Smooth muscle cell (in vitro differentiated cells): ENCODE data around the gene DIP2C. TPM values are rescaled to one million over a fixed set of nuclear protein-coding genes. Genes with fewer than 3 reads are reported as not detected.
A peak's percentile ranks its signal among the peaks of the same experiment; 100 is the strongest.

Experiments
- DNase-seq: peaks from one replicate; lab custom pipeline; 2025; ENCODE audit not compliant: unreplicated experiment; lab: John Stamatoyannopoulos, UW
- H2AFZ ChIP-seq: fragments of 200-600 bp; sonication (generic); 2 replicates; pipeline ENCODE4 v1.6.0; 2016; ENCODE audit warnings: antibody characterized with exemption, low read depth, mild to moderate bottlenecking
- H3F3A ChIP-seq: fragments of 200-600 bp; sonication (generic); 2 replicates; pipeline ENCODE4 v1.6.0; 2017; ENCODE audit warnings: antibody characterized with exemption, low read depth
- H3K27ac ChIP-seq: fragments of 200-600 bp; sonication (generic); 2 replicates; pipeline ENCODE4 v1.5.1; 2016; ENCODE audit warnings: low read depth, mild to moderate bottlenecking
- H3K27me3 ChIP-seq: fragments of 200-600 bp; sonication (generic); 2 replicates; pipeline ENCODE4 v1.6.1; 2016; ENCODE audit warnings: low read depth, mild to moderate bottlenecking
- H3K36me3 ChIP-seq: fragments of 200-600 bp; sonication (generic); 2 replicates; pipeline ENCODE4 v1.5.1; 2016; ENCODE audit warnings: low read depth
- H3K4me1 ChIP-seq: fragments of 200-600 bp; sonication (generic); 2 replicates; pipeline ENCODE4 v1.5.1; 2016; ENCODE audit warnings: low read depth
- H3K4me2 ChIP-seq: fragments of 200-600 bp; sonication (generic); 2 replicates; pipeline ENCODE4 v1.6.0; 2016; ENCODE audit warnings: mild to moderate bottlenecking
- H3K4me3 ChIP-seq: fragments of 200-600 bp; sonication (generic); 2 replicates; pipeline ENCODE4 v1.5.1; 2016; ENCODE audit warnings: mild to moderate bottlenecking
- H3K79me2 ChIP-seq: fragments of 200-600 bp; sonication (generic); 2 replicates; pipeline ENCODE4 v1.6.0; 2016; ENCODE audit warnings: low read depth, mild to moderate bottlenecking
- H3K9ac ChIP-seq: fragments of 200-600 bp; sonication (generic); 2 replicates; pipeline ENCODE4 v1.6.0; 2016; ENCODE audit warnings: low read depth
- H3K9me3 ChIP-seq: fragments of 200-600 bp; sonication (generic); replicated peaks from 2 replicates; pipeline ENCODE4 v1.5.1; 2016; ENCODE audit warnings: low read depth
- H4K20me1 ChIP-seq: fragments of 200-600 bp; sonication (generic); 2 replicates; pipeline ENCODE4 v1.6.0; 2016; ENCODE audit warnings: low read depth
- WGBS: methylation state at CpG from one replicate; pipeline ENCODE4 v1.1.7; 2016; ENCODE audit warnings: low lambda C conversion rate; 5-methylcytosine and 5-hydroxymethylcytosine counted together
- polyA plus RNA-seq: library from polyadenylated mRNA; unstranded; fragments of >200 nt; fragmentation: Nextera tagmentation; extraction: Ambion mirVana; gene quantifications from 2 replicates; pipeline ENCODE4 v1.2.1, GENCODE V29; 2016
- total RNA-seq: library from RNA; depleted of rRNA; stranded (reverse); fragments of >200 nt; gene quantifications from 2 replicates; pipeline ENCODE4 v1.2.3, GENCODE V29; 2014
- TF ChIP-seq, protein P1 (sequence below): fragments of 200-600 bp; sonication (generic); IDR thresholded peaks from 2 replicates; pipeline ENCODE4 v1.5.1; 2017; ENCODE audit warnings: borderline replicate concordance, mild to moderate bottlenecking, antibody characterized with exemption; ENCODE audit not compliant: insufficient read depth, poor library complexity, severe bottlenecking

The DIP2C gene
- total and polyA plus RNA-seq, 2 experiments from 2014 or later, result 14.9 to 15.3 TPM

DNA sequence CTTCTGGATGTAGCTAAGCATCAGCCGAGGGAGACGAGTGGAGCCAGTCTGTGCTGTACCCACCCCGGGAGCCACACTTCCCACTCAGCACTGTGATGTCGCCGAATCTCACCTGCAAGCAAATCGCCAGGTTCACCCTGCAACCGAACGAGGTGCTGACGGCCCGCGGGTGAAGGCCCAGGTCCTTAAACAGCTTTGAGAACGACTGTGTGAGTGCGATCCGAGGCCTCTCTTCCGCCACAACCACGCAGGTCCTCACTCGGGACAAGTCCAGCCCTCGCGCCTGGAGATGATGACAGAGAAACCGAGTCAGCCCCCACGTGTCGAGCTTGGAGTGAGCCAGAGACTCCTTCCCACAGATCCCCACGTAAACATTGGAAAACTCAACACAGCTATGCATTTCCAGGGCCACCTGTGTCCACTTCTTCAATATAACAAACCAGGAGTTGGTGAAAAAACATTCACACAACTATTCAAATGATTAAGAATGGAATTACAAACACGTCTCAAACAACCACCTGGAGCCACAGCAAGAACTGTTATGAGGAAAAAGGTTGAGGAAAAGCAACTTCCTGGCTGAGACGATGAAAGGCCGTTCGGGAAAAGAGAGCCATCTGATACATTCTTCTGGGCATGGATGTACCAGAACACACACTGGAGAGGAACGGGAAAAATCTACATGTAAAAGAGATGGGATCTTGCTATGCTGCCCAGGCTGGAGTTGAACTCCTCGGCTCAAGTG, 362.4 kb downstream of the DIP2C start:
- H2AFZ ChIP-seq, result no peak overlapping the region
- TF ChIP-seq, protein P1, sequence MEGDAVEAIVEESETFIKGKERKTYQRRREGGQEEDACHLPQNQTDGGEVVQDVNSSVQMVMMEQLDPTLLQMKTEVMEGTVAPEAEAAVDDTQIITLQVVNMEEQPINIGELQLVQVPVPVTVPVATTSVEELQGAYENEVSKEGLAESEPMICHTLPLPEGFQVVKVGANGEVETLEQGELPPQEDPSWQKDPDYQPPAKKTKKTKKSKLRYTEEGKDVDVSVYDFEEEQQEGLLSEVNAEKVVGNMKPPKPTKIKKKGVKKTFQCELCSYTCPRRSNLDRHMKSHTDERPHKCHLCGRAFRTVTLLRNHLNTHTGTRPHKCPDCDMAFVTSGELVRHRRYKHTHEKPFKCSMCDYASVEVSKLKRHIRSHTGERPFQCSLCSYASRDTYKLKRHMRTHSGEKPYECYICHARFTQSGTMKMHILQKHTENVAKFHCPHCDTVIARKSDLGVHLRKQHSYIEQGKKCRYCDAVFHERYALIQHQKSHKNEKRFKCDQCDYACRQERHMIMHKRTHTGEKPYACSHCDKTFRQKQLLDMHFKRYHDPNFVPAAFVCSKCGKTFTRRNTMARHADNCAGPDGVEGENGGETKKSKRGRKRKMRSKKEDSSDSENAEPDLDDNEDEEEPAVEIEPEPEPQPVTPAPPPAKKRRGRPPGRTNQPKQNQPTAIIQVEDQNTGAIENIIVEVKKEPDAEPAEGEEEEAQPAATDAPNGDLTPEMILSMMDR, result no peak
- no peak overlapping the region for H3K9ac ChIP-seq
- peaks cover 5% of the 10 kb centered on the region for H3F3A ChIP-seq
- no peak overlapping the region for H3K4me3 ChIP-seq
- no peak for DNase-seq
- peak overlapping the region; percentile 1 for H3K27ac ChIP-seq
- H3K4me2 ChIP-seq, result no peak overlapping the region
- no peaks in the 10 kb centered on the region for H3K9me3 ChIP-seq
- no peaks in the 10 kb centered on the region for H3K79me2 ChIP-seq
- no peaks in the 10 kb centered on the region for H3K27me3 ChIP-seq
- H3K4me1 ChIP-seq, result peaks cover 6% of the 10 kb centered on the region
- WGBS, result 89% methylated on average over 29 of the region's 29 CpGs
- no peaks in the 10 kb centered on the region for H4K20me1 ChIP-seq
- H3K36me3 ChIP-seq, result no peaks in the 10 kb centered on the region

DNA sequence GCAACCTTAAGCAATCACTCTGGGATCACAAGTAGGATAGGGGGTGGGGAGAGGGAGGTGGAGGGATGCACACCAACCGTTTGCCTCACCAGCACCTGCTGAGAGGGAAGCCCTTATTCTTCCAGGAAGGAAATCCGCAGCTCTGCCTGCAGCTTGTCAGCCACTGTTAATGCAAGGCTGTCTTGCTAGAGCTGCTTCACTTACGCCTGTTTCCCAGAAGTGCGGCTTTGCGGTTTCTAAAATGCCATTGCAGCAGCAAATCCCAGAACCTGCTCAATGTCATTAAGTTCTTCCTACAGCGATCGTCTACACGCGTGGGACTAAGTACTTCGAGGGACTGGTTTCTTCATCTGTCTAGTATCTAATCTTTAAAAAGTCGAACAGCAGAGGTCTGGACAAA, 363.1 kb downstream of the DIP2C start:
- H3K79me2 ChIP-seq, result no peaks in the 10 kb centered on the region
- no peaks in the 10 kb centered on the region for H3K27me3 ChIP-seq
- WGBS, result 66% methylated on average over 11 of the region's 11 CpGs
- no peak overlapping the region for H3K4me3 ChIP-seq
- no peak overlapping the region for H3K4me2 ChIP-seq
- H2AFZ ChIP-seq, result no peak overlapping the region
- H3K4me1 ChIP-seq, result peaks cover 6% of the 10 kb centered on the region
- H3K9me3 ChIP-seq, result no peaks in the 10 kb centered on the region
- H3K27ac ChIP-seq, result peak overlapping the region; percentile 2
- TF ChIP-seq, protein P1, result no peak
- H3K9ac ChIP-seq, result no peak overlapping the region
- no peak for DNase-seq
- H3K36me3 ChIP-seq, result no peaks in the 10 kb centered on the region
- H3F3A ChIP-seq, result peaks cover 5% of the 10 kb centered on the region
- H4K20me1 ChIP-seq, result no peaks in the 10 kb centered on the region

DNA sequence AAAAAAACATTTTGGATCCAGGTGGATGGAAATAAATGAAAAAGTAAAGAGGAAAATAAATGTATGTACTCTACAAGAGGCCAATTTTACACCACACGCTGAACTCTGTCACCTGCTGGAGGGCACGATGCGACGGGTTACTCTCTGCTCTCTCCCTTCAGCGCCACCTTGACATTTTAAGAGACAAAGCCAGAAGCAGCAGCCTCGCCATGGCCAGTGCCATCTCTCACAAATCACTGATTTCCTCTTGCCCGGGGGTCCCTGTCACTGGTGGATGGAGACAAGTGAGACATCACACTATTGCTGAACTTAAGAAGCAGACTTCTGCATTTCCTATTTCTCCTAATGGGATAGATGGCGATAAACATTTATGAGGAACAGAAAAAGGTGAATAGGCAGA, 364.2 kb downstream of the DIP2C start:
- H3K79me2 ChIP-seq, result no peaks in the 10 kb centered on the region
- H3K4me3 ChIP-seq, result no peak overlapping the region
- no peak for DNase-seq
- peaks cover 5% of the 10 kb centered on the region for H3F3A ChIP-seq
- WGBS, result 97% methylated on average over 8 of the region's 8 CpGs
- H3K4me1 ChIP-seq, result peaks cover 6% of the 10 kb centered on the region
- H2AFZ ChIP-seq, result no peak overlapping the region
- H3K27me3 ChIP-seq, result no peaks in the 10 kb centered on the region
- TF ChIP-seq, protein P1, result no peak
- no peak overlapping the region for H3K4me2 ChIP-seq
- H3K27ac ChIP-seq, result no peak overlapping the region
- no peak overlapping the region for H3K9ac ChIP-seq
- H3K36me3 ChIP-seq, result no peaks in the 10 kb centered on the region
- no peaks in the 10 kb centered on the region for H4K20me1 ChIP-seq
- H3K9me3 ChIP-seq, result no peaks in the 10 kb centered on the region

DNA sequence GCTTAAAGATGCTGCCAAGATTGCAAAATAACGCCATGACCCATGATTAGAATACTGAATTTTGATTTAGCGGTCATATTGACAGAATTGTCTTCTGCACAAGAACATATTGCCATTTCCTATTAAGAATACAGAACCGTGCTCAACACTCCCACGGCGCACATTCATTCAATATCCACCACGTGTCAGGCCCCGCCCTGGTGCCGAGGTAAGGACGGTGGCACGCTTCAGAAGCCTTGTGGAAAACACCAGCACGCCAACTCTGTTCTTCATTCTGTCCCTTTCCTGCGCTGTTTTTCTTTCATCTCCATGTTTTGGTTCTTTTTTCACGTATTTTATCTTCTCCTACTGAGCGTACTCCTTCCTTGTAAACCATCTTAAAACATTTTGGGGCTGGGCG, 364.9 kb downstream of the DIP2C start:
- Histone ChIP-seq H3K9me3 (no peaks in the 10 kb centered on the region), H3K36me3 (no peaks in the 10 kb centered on the region), H3K9ac (no peak overlapping the region), H3K79me2 (no peaks in the 10 kb centered on the region), H2AFZ (no peak overlapping the region), H3F3A (peaks cover 5% of the 10 kb centered on the region), H3K27ac (peak overlapping the region; percentile 82), H3K4me3 (no peak overlapping the region), H3K27me3 (no peaks in the 10 kb centered on the region), H4K20me1 (no peaks in the 10 kb centered on the region), H3K4me1 (peaks cover 1% of the 10 kb centered on the region), H3K4me2 (peak overlapping the region; percentile 69)
- TF ChIP-seq, protein P1, result no peak
- WGBS, result 94% methylated on average over 15 of the region's 15 CpGs
- DNase-seq, result no peak
